WERI-Rb-1 (cell line): Measurements from ENCODE around the gene PRX.
A peak's percentile ranks its signal among the peaks of the same experiment; 100 is the strongest.

ENCODE experiments used
- DNase-seq: peaks from one replicate; pipeline ENCODE4 v3.0.0-alpha.2; 2020
- H3K27ac ChIP-seq: fragments of 250-450 bp; sonication (Bioruptor Pico); 2 replicates; pipeline ENCODE4 v1.5.1; 2020; ENCODE audit warnings: mild to moderate bottlenecking, moderate library complexity
- H3K27me3 ChIP-seq: fragments of 250-450 bp; sonication (Bioruptor Pico); 2 replicates; pipeline ENCODE4 v1.5.1; 2021; ENCODE audit warnings: mild to moderate bottlenecking, low read depth, moderate library complexity; ENCODE audit not compliant: insufficient read depth, severe bottlenecking
- H3K36me3 ChIP-seq: fragments of 250-450 bp; sonication (Bioruptor Pico); 2 replicates; pipeline ENCODE4 v1.5.1; 2020; ENCODE audit warnings: mild to moderate bottlenecking, moderate library complexity
- H3K4me3 ChIP-seq: 2 replicates; pipeline ENCODE4 v1.5.1; 2011; ENCODE audit warnings: low read depth, mild to moderate bottlenecking, control low read depth, low read length
- H3K9me3 ChIP-seq: fragments of 250-450 bp; sonication (Bioruptor Pico); 2 replicates; pipeline ENCODE4 v1.5.1; 2021; ENCODE audit warnings: mild to moderate bottlenecking, moderate library complexity; ENCODE audit not compliant: severe bottlenecking
- TF ChIP-seq, protein P1 (sequence below): IDR thresholded peaks from 2 replicates; pipeline ENCODE4 v1.5.1; 2011; ENCODE audit warnings: low read depth, mild to moderate bottlenecking, control low read depth, inconsistent platforms, low read length

Gene PRX

DNA sequence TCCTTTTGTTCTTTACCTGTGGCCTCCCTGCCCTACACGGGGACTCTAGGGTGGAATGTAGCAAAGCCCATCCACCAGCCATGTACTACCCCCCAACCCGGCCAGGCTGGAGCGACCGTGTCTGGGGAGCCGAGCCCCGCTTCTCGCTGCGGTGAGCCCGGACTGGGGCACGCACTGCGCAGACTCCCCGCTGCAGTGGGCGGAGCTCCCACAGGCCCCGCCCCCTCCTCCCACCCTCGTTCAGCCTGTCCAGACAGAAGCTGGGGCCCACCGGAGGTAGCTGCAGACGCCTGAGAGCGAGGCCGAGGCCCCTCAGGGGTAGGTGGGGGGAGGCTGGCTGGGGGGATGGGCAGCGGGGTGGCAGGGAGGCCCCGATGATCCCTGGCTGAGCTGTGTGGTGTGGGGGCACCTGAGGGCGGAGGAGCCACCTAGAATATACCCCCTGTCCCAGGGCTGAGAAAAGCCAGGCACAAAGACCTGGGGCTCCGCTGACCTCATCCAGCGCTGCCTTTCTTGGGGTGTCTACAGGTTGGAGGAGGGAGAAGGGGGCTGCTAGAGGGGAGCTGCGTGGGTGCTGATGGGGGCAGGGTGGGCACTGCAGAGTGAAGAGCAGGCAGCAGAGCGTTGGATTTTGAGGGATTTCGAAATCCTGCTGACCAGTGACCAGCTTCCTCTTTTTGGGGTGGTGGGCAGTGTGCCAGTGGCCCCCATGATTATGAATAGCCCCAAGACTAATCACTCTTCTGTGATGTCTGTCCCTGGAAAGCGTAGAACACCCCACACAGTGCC, 47.4 kb downstream of the PRX start:
- Histone ChIP-seq H3K9me3 (no peaks in the 10 kb centered on the region), H3K27me3 (no peaks in the 10 kb centered on the region), H3K27ac (peak overlapping the region; percentile 39), H3K4me3 (peak overlapping the region; percentile 34), H3K36me3 (peaks cover 5% of the 10 kb centered on the region)
- TF ChIP-seq, protein P1, sequence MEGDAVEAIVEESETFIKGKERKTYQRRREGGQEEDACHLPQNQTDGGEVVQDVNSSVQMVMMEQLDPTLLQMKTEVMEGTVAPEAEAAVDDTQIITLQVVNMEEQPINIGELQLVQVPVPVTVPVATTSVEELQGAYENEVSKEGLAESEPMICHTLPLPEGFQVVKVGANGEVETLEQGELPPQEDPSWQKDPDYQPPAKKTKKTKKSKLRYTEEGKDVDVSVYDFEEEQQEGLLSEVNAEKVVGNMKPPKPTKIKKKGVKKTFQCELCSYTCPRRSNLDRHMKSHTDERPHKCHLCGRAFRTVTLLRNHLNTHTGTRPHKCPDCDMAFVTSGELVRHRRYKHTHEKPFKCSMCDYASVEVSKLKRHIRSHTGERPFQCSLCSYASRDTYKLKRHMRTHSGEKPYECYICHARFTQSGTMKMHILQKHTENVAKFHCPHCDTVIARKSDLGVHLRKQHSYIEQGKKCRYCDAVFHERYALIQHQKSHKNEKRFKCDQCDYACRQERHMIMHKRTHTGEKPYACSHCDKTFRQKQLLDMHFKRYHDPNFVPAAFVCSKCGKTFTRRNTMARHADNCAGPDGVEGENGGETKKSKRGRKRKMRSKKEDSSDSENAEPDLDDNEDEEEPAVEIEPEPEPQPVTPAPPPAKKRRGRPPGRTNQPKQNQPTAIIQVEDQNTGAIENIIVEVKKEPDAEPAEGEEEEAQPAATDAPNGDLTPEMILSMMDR, result no peak
- peak; percentile 80 for DNase-seq

DNA sequence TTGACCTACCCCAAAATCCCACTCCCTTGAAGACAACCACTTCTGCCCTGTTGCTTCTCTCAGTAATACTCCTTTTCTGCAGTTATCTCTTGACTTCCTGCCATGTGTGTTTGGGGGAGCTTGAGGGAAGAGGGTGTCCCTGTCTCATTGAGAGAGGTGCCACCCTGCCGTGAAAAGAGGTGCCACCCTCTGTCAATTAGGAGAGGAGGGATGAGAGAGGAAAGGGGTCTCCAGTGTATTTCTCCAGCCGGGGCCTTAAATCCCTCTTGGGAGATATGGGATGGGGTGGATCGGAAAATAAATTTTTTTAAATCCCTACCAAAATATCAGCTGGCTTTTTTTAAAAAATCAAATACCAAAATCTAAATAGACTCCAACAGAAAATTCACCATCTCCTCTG, 48.2 kb downstream of the PRX start:
- Histone ChIP-seq H3K4me3 (no peak overlapping the region; the same call in 1 of the 2 replicates), H3K36me3 (peaks cover 5% of the 10 kb centered on the region), H3K9me3 (no peaks in the 10 kb centered on the region), H3K27me3 (no peaks in the 10 kb centered on the region), H3K27ac (no peak overlapping the region)
- no peak for DNase-seq
- TF ChIP-seq, protein P1, result no peak

DNA sequence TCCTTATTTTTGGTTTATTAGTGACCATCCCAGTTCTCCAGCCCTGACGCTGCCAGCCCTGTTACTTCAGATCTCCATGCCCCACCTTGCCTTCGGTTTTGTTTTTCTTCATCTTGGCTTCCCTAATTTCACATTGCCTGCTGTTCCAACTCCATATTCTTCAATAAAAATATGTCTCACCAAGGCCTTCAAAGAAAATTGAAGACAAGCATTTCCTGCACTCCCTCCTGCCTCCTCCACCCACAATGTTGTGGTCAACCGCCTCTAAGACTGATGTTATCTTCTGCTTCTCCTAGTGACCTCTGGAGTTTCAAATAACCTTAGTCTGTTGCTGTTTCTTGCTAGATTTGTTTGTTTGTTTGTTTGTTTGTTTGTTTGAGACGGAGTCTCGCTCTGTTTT, 50.1 kb downstream of the PRX start:
- Histone ChIP-seq H3K36me3 (peaks cover 5% of the 10 kb centered on the region), H3K27ac (no peak overlapping the region), H3K4me3 (no peak overlapping the region), H3K27me3 (no peaks in the 10 kb centered on the region), H3K9me3 (no peaks in the 10 kb centered on the region)
- TF ChIP-seq, protein P1, result no peak
- DNase-seq, result no peak

DNA sequence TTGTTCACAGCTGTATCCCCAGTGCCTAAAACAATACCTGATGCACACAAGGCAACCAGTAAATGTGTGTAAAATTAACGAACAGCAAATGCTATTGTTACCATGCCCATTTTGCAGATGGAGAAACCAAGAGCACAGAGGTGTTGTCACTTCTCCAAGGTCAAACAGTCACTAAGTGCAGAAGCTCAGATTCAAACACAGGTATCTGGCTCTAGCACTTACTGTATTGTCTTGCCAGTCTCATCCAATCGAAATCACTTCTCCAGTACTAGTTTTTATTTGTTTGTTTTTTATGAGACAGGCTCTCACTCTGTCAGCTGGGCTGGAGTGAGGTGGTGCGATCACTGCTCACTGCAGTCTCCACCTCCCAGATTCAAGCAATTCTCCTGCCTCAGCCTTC, 51.0 kb downstream of the PRX start:
- Histone ChIP-seq H3K9me3 (no peaks in the 10 kb centered on the region), H3K4me3 (no peak overlapping the region), H3K36me3 (peaks cover 5% of the 10 kb centered on the region), H3K27ac (no peak overlapping the region), H3K27me3 (no peaks in the 10 kb centered on the region)
- no peak for DNase-seq
- TF ChIP-seq, protein P1, result no peak

DNA sequence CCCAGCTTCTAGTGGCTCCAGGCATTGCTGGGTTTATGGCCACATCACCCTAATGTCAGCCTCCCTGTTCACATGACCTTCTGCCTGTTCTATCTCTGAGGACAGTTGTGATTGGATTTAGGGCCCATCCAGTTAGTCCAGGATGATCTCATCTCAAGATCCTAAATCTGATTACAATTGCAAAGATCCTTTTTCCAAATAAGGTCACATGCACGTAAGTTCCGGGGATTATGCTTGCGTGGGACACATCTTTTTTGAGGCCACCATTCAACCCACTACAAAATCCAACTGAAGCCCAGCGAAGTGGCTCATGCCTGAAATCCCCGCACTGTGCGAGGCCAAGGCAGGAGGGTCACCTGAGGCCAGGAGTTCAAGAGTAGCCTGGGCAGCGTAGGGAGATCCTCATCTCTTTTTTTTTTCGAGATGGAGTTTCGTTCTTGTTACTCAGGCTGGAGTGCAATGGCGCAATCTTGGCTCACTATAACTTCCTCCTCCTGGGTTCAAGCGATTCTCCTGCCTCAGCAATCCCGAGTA, 52.4 kb downstream of the PRX start:
- H3K36me3 ChIP-seq, result no peaks in the 10 kb centered on the region
- TF ChIP-seq, protein P1, result no peak
- no peaks in the 10 kb centered on the region for H3K9me3 ChIP-seq
- H3K27ac ChIP-seq, result no peak overlapping the region
- peak; percentile 57 for DNase-seq
- H3K27me3 ChIP-seq, result no peaks in the 10 kb centered on the region
- H3K4me3 ChIP-seq, result no peak overlapping the region
